ENCODE measurements around the gene GJE1.

Gene GJE1

GRCh38 chr6:142165227-142165626 lies 32.5 kb downstream of the GJE1 start:
- DNase-seq (ENCODE audit: low read depth): no peak

- no peak for DNase-seq (ENCODE audit: low read depth)
These were observed 34.3 kb downstream of the GJE1 start for GRCh38 chr6:142167071-142167470.

- no peak for DNase-seq (ENCODE audit: low read depth)
These were observed 34.8 kb downstream of the GJE1 start for GRCh38 chr6:142167486-142167885.

- no peak for DNase-seq (ENCODE audit: low read depth)
These were observed 38.6 kb downstream of the GJE1 start for GRCh38 chr6:142171351-142171750.

GRCh38 chr6:142172758-142173157 lies 40.0 kb downstream of the GJE1 start:
- no peak for DNase-seq (ENCODE audit: low read depth)

GRCh38 chr6:142173980-142174379 lies 41.3 kb downstream of the GJE1 start:
- no peak for DNase-seq (ENCODE audit: low read depth)

GRCh38 chr6:142174703-142175102 lies 42.0 kb downstream of the GJE1 start:
- DNase-seq (ENCODE audit: low read depth): no peak

GRCh38 chr6:142178129-142178528 lies 45.4 kb downstream of the GJE1 start:
- no peak for DNase-seq (ENCODE audit: low read depth)

- DNase-seq (ENCODE audit: low read depth): no peak
These were observed 49.3 kb downstream of the GJE1 start for GRCh38 chr6:142182004-142182403.

GRCh38 chr6:142183351-142183750 lies 50.6 kb downstream of the GJE1 start:
- no peak for DNase-seq (ENCODE audit: low read depth)

GRCh38 chr6:142184307-142184706 lies 51.6 kb downstream of the GJE1 start:
- DNase-seq (ENCODE audit: low read depth): no peak
